ENCODE measurements around the gene MYL2. TPM values are rescaled to one million over a fixed set of nuclear protein-coding genes. Genes with fewer than 3 reads are reported as not detected.

Gene MYL2
- total RNA-seq, 1 experiment from 2014 or later: 1.1 TPM

DNA sequence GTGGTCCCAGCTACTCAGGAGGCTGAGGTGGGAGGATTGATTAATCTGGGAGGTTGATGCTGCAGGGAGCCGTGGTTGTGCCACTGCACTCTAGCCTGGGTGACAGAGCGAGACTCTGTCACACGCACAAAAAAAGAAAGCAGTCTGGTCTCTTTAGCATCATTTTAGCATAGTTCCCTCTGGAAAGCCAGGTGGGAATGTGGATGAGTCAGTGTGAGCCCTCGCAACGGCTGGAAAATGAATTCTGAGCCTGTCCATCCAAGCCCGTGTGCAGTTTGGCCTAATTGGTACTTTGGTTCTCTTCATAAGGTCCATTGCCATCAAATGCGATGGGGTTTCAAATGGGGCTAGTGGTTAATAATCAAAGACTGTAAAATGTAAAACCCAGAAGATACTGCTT, 2.4 kb downstream of the MYL2 start:
- H3K27ac ChIP-seq: no peak overlapping the region
- no peaks in the 10 kb centered on the region for H3K27me3 ChIP-seq
- H3K4me3 ChIP-seq: no peak overlapping the region
- peaks cover 7% of the 10 kb centered on the region for H3K4me1 ChIP-seq
- DNase-seq: no peak
- no peaks in the 10 kb centered on the region for H3K9me3 ChIP-seq (replicated peaks)
- H3K36me3 ChIP-seq: no peaks in the 10 kb centered on the region

- DNase-seq: peak; percentile 22
- Histone ChIP-seq H3K9me3 (replicated peaks) (no peaks in the 10 kb centered on the region), H3K4me1 (peaks cover 7% of the 10 kb centered on the region), H3K27me3 (no peaks in the 10 kb centered on the region), H3K4me3 (no peak overlapping the region), H3K27ac (no peak overlapping the region), H3K36me3 (no peaks in the 10 kb centered on the region)
Observed at GRCh38 chr12:110917467-110917866, 2.9 kb downstream of the MYL2 start.

DNA sequence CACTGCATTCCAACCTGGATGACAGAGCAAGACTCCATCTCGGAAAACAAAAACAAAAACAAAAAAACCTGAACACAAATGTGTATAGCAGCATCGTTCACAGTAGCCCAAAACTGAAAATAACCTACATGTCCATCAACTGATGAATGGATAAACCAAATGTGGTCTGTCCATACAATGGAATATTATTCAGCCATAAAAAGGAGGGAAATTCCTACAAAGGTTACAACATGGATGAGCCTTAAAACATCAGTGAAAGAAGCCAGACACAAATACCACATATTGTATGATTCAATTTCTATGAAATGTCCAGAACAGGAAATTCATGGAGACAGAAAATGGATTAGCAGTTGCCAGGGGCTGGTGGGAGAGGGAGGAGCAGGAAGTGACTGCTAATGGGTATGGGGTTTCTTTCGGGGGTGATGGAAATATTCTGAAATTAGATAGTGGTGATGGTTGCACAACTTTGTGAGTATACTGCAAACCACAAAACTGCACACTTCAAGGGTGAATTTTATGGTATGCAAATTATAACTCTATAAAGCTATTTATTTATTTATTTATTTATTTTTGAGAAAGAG, 4.0 kb downstream of the MYL2 start:
- no peaks in the 10 kb centered on the region for H3K27me3 ChIP-seq
- H3K4me1 ChIP-seq: peaks cover 7% of the 10 kb centered on the region
- no peak for DNase-seq
- no peak overlapping the region for H3K27ac ChIP-seq
- H3K4me3 ChIP-seq: no peak overlapping the region
- H3K36me3 ChIP-seq: no peaks in the 10 kb centered on the region
- no peaks in the 10 kb centered on the region for H3K9me3 ChIP-seq (replicated peaks)

DNA sequence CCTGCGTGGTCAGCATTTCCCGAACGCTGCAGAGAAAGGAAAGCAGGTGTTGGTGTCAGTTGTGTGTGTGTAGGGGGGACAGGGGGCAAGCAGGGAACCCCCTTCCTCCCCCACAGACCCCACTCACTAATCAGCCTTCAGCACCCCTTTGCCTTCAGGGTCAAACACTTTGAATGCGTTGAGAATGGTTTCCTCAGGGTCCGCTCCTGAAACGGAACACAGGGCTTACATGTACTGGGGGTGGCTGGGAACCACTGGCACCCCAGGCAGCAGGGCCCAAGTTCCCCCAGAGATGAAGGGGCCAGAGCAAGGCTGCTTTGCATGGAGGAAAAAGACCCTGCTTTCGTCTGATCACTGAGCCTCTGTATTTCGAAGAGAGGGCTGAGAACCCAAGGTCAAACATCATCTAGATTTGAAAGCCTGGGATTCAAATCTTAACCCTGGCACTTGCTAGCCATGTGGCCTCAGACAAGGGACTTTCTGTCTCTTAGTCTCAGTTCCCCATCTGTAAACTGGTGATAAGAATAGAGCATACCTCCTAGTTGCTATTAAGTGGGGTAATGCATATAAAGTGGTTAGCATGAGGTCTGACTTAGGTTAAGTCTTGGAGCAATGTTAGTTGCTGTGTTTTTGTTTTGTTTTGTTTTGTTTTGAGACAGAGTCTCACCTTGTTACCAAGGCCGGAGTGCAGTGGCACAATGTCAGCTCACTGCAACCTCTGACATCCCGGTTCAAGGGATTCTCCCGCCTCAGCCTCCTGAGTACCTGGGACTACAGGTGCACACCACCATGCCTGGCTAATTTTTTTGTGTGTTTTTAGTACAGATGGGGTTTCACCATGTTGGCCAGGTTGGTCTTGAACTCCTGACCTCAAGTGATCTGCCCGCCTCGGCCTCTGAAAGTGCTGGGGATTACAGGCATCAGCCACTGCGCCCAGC, 7.0 kb downstream of the MYL2 start:
- H3K36me3 ChIP-seq: no peaks in the 10 kb centered on the region

DNA sequence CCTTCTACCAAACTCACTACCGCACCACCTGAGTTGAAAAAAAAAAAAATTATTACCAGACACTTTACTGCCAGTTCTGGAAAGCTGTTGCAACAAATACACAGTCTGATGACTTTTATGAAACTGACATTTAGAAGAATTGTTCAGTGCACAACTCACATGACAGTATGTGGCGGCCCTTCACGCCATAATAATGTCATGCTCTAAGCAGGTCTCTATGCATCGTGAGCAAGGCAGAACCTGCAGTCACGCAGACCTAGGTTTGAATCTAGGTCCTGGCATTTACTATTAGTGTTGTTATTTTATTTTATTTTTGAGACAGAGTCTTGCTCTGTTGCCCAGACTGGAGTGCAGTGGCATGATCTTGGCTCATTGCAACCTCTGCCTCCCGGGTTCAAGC, 8.1 kb downstream of the MYL2 start:
- no peak for DNase-seq
- Histone ChIP-seq H3K27ac (no peak overlapping the region), H3K4me3 (no peak overlapping the region), H3K9me3 (replicated peaks) (no peaks in the 10 kb centered on the region), H3K36me3 (no peaks in the 10 kb centered on the region), H3K27me3 (no peaks in the 10 kb centered on the region), H3K4me1 (peaks cover 1% of the 10 kb centered on the region; the same call in 1 of the 2 replicates)

More for the DNA sequence above, 7.0 kb downstream of the MYL2 start:
- peaks cover 7% of the 10 kb centered on the region for H3K4me1 ChIP-seq
- H3K27ac ChIP-seq: no peak overlapping the region
- no peak overlapping the region for H3K4me3 ChIP-seq
- DNase-seq: no peak
- H3K27me3 ChIP-seq: no peaks in the 10 kb centered on the region
- H3K9me3 ChIP-seq (replicated peaks): no peaks in the 10 kb centered on the region

DNA sequence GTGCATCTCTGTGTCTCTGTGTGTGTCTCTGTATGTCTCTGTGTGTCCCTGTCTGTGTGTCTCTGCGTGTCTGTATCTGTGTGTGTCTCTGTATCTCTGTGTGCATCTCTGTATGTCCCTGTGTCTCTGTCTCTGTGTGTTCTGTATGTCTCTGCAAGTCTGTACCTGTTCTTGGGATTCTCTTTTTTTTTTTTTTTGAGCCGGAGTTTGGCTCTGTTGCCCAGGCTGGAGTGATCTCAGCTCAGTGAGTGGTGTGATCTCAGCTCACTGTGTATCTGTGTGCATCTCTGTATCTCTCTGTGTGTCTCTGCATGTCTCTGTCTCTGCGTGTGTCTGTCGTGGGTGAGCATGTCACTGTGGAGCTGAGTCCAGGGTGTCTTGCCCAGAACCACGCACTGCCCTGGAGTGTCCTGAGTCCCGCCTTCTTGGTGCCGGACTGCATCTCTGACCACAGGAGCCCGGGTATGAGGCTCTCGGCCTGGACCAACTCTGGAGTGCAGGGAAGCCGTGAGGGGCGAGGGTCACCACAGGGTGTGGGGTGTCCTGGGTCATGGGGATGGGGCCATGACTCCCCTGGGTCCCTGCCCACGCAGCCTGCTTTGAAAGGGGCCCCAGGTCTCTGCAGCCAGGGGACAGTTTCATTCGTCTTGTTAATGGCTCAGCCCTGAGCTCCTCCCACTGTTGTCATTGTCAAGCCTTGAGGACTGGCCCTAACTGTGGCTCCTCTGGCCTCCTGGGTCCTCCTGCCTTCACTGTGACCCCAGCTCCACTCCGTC, 11.8 kb downstream of the MYL2 start:
- no peak overlapping the region for H3K4me3 ChIP-seq

GRCh38 chr12:110907583-110907982, 12.8 kb downstream of the MYL2 start:
- Histone ChIP-seq H3K4me1 (no peaks in the 10 kb centered on the region), H3K27me3 (no peaks in the 10 kb centered on the region), H3K9me3 (replicated peaks) (no peaks in the 10 kb centered on the region), H3K4me3 (no peak overlapping the region), H3K36me3 (no peaks in the 10 kb centered on the region), H3K27ac (no peak overlapping the region)
- DNase-seq: no peak

More for the DNA sequence above, 11.8 kb downstream of the MYL2 start:
- H3K36me3 ChIP-seq: no peaks in the 10 kb centered on the region
- no peaks in the 10 kb centered on the region for H3K4me1 ChIP-seq
- H3K9me3 ChIP-seq (replicated peaks): no peaks in the 10 kb centered on the region
- H3K27me3 ChIP-seq: no peaks in the 10 kb centered on the region
- H3K27ac ChIP-seq: no peak overlapping the region
- DNase-seq: no peak

GRCh38 chr12:110906985-110907384, 13.4 kb downstream of the MYL2 start:
- no peaks in the 10 kb centered on the region for H3K4me1 ChIP-seq
- H3K27ac ChIP-seq: no peak overlapping the region
- H3K9me3 ChIP-seq (replicated peaks): no peaks in the 10 kb centered on the region
- H3K27me3 ChIP-seq: no peaks in the 10 kb centered on the region
- H3K36me3 ChIP-seq: no peaks in the 10 kb centered on the region
- no peak for DNase-seq
- H3K4me3 ChIP-seq: no peak overlapping the region

GRCh38 chr12:110906516-110906915, 13.9 kb downstream of the MYL2 start:
- no peaks in the 10 kb centered on the region for H3K9me3 ChIP-seq (replicated peaks)
- H3K27ac ChIP-seq: no peak overlapping the region
- H3K36me3 ChIP-seq: no peaks in the 10 kb centered on the region
- DNase-seq: no peak
- H3K4me1 ChIP-seq: no peaks in the 10 kb centered on the region
- no peak overlapping the region for H3K4me3 ChIP-seq
- no peaks in the 10 kb centered on the region for H3K27me3 ChIP-seq

DNA sequence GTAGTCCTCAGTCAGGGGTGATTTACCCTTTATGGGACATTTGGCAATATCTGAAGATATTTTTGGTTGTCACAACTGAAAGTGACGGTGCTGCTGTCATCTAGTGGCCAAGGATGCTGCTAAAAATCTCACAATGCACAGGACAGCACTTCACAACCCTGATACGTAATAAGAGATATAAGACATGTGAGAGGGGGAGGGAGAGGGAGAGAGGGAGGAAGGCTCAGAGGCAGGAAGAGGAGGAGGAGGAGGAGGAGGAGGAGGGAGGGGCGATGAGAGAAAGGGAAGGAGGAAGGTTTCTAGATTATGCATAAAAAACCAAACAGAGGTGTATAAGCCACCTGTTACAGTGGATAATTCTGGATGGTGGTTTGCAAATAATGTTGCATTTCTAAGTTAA, 14.3 kb downstream of the MYL2 start:
- Histone ChIP-seq H3K9me3 (replicated peaks) (no peaks in the 10 kb centered on the region), H3K27ac (no peak overlapping the region), H3K27me3 (no peaks in the 10 kb centered on the region), H3K4me3 (no peak overlapping the region), H3K36me3 (no peaks in the 10 kb centered on the region), H3K4me1 (no peaks in the 10 kb centered on the region)
- no peak for DNase-seq

DNA sequence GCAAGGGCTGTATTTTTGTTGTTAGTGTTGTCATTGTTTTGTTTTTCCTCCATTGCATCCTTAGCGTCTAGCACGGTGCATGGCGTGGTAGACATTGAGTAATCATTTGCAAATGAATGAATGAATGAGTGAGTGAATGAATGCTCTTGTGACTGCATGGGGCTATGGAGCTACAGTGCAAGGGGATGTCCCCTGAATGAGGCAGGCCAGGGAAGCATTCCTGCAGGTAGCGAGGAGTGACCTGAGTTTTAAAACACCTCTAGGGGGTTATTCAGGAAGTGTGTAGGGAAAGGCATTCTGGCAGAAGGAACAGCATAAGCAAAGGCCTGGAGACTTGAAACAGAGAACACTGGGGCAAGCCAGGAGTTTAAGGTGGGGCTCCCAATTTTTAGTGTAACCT, 16.9 kb downstream of the MYL2 start:
- no peak overlapping the region for H3K4me3 ChIP-seq
- H3K9me3 ChIP-seq (replicated peaks): no peaks in the 10 kb centered on the region
- H3K4me1 ChIP-seq: no peaks in the 10 kb centered on the region
- DNase-seq: no peak
- H3K36me3 ChIP-seq: no peaks in the 10 kb centered on the region
- H3K27me3 ChIP-seq: no peaks in the 10 kb centered on the region
- no peak overlapping the region for H3K27ac ChIP-seq

GRCh38 chr12:110901401-110901800, 19.0 kb downstream of the MYL2 start:
- H3K4me1 ChIP-seq: no peaks in the 10 kb centered on the region
- H3K4me3 ChIP-seq: no peak overlapping the region
- no peak for DNase-seq
- no peaks in the 10 kb centered on the region for H3K27me3 ChIP-seq
- H3K27ac ChIP-seq: no peak overlapping the region
- no peaks in the 10 kb centered on the region for H3K9me3 ChIP-seq (replicated peaks)
- no peaks in the 10 kb centered on the region for H3K36me3 ChIP-seq

- H3K4me1 ChIP-seq: no peaks in the 10 kb centered on the region
- 0 out of 2 replicates have a peak, but pooled peaks cover 3% of the 10 kb centered on the region for H3K9me3 ChIP-seq (replicated peaks)
- H3K36me3 ChIP-seq: no peaks in the 10 kb centered on the region
- no peak overlapping the region for H3K4me3 ChIP-seq
- no peak overlapping the region for H3K27ac ChIP-seq
- peaks cover 5% of the 10 kb centered on the region; the same call in 1 of the 2 replicates for H3K27me3 ChIP-seq
- DNase-seq: no peak
Observed at GRCh38 chr12:110896559-110896958, 23.8 kb downstream of the MYL2 start.

GRCh38 chr12:110893956-110894355, 26.4 kb downstream of the MYL2 start:
- H3K9me3 ChIP-seq (replicated peaks): 0 out of 2 replicates have a peak, but pooled peaks cover 3% of the 10 kb centered on the region
- no peak for DNase-seq
- no peaks in the 10 kb centered on the region for H3K36me3 ChIP-seq

DNA sequence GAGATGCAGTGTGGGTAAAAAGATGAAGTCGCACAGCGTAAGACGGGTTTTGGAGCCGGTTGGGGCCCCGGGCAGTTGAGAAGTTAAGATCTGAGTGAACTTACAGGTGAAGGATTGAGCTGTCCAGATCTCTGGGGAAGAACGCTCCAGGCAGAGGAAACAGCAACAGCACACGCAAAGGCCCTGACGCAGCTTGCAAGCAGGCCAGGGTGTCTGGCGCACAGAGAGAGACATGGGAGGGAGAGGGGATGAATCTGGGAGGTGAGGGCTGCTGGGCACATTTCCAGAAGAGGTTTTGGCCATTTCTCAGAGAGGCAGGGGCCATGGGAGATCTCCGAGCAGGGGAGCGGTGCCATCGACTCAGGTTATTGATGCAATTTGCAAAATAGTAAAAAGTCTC, 31.0 kb downstream of the MYL2 start:
- no peaks in the 10 kb centered on the region for H3K4me1 ChIP-seq
- no peak for DNase-seq
- H3K4me3 ChIP-seq: no peak overlapping the region

More at GRCh38 chr12:110893956-110894355, 26.4 kb downstream of the MYL2 start:
- no peak overlapping the region for H3K27ac ChIP-seq
- no peak overlapping the region for H3K4me3 ChIP-seq
- peaks cover 5% of the 10 kb centered on the region; the same call in 1 of the 2 replicates for H3K27me3 ChIP-seq
- no peaks in the 10 kb centered on the region for H3K4me1 ChIP-seq

More for the DNA sequence above, 31.0 kb downstream of the MYL2 start:
- Histone ChIP-seq H3K27ac (no peak overlapping the region), H3K36me3 (no peaks in the 10 kb centered on the region), H3K9me3 (replicated peaks) (0 out of 2 replicates have a peak, but pooled peaks cover 3% of the 10 kb centered on the region), H3K27me3 (peaks cover 5% of the 10 kb centered on the region; the same call in 1 of the 2 replicates)

Measured in SJCRH30 (cell line).